H54 (cell line): ENCODE data around the gene VIL1.

ENCODE experiments used
- DNase-seq: peaks from one replicate; pipeline ENCODE4 v3.0.0; 2011; ENCODE audit warnings: low spot score, mixed read lengths; ENCODE audit not compliant: insufficient read length
- FAIRE-seq: peaks from 3 replicates; lab custom pipeline; 2011; peaks lifted over from hg19 to GRCh38; lab: Jason Lieb, UNC
- POLR2A ChIP-seq: IDR thresholded peaks from 2 replicates; pipeline ENCODE4 v1.6.1; 2011; ENCODE audit warnings: low read depth, mild to moderate bottlenecking, low read length

Gene VIL1

DNA sequence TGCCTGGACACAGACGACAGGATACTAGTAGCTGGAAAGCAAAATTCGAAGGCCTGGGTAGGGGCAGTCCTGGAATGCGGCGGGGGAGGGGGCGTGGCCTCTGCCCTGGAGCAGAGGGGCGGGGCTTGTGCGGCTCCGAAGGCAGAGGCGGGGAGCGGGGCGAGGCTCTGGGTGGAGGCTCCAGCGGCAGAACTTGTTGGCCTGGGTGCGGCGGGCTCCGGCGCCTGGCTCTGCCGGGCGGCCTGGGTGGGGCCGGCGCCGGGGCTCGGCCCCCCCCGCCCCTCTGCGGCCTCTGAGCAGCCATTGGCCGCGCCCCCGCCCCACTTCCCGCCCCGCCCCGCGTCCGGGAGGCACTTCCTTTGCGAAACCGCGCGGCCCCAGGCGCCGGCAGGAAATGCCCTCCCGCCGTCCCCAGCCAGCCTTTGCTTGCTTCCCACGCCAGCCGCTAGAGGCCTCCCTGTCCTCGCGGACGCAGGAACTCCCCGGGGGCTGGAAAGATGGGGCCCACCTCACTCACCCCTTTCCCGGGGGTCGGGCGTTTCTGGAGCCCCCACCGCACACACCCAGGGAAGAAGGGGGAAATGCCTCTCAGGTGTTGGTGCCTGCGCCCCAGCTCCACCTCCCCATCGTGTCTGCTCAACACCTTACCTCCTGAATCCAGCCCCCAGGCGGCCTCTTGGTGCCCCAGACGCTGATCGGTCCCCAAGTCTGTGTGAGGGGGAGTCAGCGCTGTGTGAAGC, 12.5 kb upstream of the VIL1 start:
- peak; percentile 30 for TF ChIP-seq POLR2A
- peak; percentile 95 for DNase-seq
- FAIRE-seq: no peak

DNA sequence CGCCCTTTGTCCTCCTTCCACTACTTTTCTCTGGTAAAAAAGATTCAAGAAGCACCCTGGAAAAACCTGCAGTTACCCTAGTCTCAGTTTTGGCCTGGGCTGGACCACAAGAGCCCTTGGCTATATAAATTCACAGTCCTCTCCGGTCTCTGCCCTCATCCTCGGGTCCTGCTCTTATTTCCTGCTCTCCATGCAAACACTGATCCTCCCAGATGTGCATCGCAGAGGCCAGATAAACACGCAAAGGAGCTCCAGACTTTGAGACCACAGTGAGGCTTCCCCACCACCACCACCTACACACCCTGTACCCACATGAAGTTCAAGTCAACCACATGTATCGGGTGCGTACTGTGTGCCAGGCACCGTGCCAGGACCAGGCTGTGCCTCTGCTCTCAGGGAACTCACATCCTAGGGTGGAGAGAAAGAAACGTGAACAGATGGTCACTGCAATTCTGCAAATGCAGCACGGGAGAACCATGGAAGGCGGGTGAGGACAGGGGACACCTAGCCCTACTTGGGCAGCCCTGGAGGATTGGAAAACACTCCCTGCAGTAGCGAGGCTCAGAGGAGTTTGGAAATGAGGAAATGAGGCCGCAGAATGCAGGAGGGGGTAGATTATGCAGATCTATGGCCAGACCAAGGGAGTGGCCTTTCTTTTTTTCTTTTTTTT, 11.8 kb upstream of the VIL1 start:
- no peak for DNase-seq
- FAIRE-seq: no peak
- no peak for TF ChIP-seq POLR2A

DNA sequence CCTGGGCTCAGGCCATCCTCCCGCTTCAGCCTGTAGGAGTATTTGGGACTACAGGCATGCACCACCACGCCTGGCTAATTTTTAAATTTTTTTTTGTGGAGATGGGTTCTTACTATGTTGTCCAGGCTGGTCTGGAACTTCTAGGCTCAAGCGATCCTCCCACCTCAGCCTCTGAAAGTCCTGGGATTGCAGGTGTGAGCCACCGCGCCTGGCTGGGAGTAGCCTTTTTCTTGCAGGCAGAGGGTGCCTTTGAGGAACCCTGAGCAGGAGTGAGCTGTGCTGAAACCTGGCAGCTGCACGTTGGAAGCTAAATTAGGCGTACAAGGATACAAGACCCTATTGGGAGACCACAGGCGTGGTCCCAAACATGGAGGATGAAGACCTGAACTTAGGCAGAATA, 11.2 kb upstream of the VIL1 start:
- FAIRE-seq: no peak
- no peak for DNase-seq
- TF ChIP-seq POLR2A: no peak

DNA sequence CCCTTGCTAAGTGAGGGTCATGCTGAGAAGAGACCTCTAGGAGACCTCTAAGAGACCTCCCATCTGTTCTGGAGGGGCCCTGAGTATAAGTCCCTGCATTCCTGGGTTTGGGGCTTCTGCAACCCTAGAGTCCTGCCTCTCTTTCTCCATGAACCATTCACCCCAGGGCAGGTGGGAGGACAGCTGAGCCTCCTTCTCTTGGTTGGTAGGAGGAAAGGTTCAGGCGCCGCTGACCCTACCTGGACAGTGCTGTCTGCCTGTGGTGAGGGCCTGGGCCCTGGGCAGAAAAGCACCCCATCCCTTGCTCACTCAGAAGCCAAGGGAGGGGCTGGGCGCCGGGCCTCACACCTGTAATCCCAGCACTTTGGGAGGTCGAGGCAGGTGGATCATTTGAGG, 604 bp upstream of the VIL1 start:
- TF ChIP-seq POLR2A: no peak
- FAIRE-seq (no peak), DNase-seq (no peak)

DNA sequence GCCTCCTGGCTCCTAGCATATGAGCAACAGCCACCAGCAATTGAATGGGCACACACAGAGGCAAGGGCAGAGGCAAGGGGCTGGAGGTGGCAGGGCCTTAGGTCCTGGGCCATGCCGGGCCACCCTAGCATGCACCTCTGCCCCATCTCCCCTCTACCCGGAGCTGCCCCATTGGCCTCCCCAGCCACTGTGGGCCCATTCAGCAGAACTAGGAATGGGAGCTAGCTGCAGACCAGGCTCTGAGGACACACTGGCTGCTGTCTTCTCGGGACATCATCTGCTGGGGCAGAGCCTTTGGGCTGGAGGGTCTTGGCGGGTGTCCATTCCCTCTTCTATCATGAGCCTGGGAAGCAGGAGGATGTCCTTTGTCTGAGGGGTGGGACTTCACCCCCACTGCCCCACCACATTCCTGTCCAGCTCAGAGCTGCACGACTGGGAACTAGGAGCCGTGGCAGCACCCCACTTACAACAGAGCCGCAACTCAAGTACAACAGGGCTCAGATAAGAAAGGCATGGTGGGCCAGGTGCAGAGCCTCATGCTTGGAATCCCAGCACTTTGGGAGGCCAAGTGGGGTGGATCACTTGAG, 800 bp downstream of the VIL1 start:
- FAIRE-seq (no peak), DNase-seq (no peak)
- TF ChIP-seq POLR2A: no peak

- TF ChIP-seq POLR2A: no peak
- DNase-seq: no peak
Observed at GRCh38 chr2:218421027-218421426, 2.1 kb downstream of the VIL1 start.

GRCh38 chr2:218422403-218423086, 3.6 kb downstream of the VIL1 start:
- no peak for TF ChIP-seq POLR2A
- FAIRE-seq: no peak

More at GRCh38 chr2:218421027-218421426, 2.1 kb downstream of the VIL1 start:
- no peak for FAIRE-seq

GRCh38 chr2:218423584-218423983, 4.7 kb downstream of the VIL1 start:
- DNase-seq (no peak), FAIRE-seq (no peak)
- no peak for TF ChIP-seq POLR2A

More at GRCh38 chr2:218422403-218423086, 3.6 kb downstream of the VIL1 start:
- no peak for DNase-seq

DNA sequence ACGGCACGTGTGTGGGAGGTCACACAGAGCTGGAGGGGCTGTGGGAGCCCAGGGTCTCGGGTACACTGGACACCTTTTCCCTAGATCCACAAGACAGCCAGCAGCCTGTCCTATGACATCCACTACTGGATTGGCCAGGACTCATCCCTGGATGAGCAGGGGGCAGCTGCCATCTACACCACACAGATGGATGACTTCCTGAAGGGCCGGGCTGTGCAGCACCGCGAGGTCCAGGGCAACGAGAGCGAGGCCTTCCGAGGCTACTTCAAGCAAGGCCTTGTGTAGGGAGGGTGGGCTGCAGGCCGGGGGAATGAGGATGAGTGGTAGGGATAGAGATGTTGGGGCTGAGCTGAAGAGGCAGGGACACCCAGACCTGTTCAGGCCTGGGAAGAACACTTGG, 6.6 kb downstream of the VIL1 start:
- FAIRE-seq: no peak
- no peak for TF ChIP-seq POLR2A
- no peak for DNase-seq

DNA sequence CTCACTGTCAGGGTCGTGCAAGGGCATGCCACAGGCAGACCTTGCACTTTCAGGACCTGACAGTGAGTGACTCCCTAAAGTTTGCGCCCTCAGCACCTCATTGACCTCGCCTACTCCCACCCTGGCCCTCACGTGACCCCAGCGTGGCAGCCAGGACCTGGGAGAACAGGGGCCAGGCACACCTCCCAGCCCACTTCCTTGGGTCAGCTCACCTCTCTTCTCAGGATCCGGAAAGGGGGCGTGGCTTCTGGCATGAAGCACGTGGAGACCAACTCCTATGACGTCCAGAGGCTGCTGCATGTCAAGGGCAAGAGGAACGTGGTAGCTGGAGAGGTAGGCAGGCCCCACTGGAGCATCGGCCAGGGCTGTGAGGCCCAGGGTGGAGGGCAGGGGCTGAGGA, 8.8 kb downstream of the VIL1 start:
- FAIRE-seq (no peak), DNase-seq (no peak)
- TF ChIP-seq POLR2A: no peak

DNA sequence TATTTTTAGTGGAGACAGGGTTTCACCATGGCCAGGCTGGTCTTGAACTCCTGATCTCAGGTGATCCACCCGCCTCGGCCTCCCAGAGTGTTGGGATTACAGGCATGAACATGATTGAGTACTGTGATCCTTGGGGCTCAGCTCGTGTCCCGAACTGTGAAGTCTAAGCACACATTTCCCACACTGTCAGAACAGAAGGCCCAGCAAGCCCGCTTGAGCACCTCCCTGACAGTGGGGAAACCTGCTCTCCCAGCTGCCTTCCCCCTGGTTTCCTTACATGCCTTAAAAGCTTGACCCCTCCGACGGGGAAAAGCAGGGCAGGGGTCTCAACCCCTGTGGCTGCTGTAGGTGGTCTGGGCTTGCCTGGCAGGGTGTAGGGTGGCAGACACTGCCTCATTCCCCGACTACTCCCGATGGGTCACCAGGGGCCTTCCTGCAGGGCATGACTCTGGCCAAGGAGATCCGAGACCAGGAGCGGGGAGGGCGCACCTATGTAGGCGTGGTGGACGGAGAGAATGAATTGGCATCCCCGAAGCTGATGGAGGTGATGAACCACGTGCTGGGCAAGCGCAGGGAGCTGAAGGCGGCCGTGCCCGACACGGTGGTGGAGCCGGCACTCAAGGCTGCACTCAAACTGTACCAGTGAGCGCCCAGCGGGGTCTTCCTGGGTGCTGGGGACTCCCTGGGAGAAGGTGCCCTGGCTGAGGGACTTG, 10.1 kb downstream of the VIL1 start:
- TF ChIP-seq POLR2A: no peak
- FAIRE-seq (no peak), DNase-seq (no peak)

DNA sequence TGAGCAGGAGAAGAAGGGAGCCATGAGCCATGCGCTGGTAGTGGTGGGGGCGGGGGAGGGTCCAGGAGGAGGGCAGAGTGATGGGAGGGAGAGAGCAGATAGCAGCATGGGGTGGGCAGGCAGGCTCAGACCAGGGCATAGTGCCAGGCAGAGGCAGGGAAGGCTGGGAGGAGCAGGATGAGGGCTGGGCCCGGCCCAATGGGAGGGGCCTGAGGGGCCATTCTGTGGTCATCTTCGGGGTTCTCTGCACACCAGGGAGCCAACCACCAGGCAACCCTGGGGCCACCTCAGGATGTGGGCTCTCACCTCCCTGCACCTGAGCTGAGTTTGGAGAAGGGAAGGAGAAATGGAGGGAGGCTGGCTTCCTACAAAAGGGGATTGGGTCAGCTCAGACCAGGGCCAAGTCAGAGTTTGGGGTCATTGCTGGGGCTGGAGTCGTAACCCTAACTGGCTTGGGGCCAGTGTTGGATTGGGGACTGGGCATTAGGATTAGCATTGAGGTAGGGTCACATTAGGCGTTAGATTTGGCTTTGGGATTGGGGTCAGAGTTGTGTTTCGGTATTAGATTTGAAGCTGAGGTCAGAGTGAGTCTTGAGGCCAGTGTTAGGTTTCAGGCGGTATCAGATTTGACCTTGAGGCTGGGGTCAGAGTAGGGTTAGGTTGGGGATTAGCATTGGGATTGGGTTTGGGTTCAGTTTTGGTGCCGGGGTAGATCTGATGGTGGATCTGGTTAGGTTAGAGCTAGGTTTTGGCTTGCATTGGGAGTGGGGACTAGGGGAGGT, 11.2 kb downstream of the VIL1 start:
- FAIRE-seq (no peak), DNase-seq (no peak)
- no peak for TF ChIP-seq POLR2A

- no peak for FAIRE-seq
- TF ChIP-seq POLR2A: no peak
- no peak for DNase-seq
Observed at GRCh38 chr2:218430721-218431120, 11.8 kb downstream of the VIL1 start.
